ENCODE data around the gene SPDYE6. TPM values are rescaled to one million over a fixed set of nuclear protein-coding genes. Genes with fewer than 3 reads are reported as not detected.

Gene SPDYE6
- total and polyA plus RNA-seq, 2 of the 4 experiments (the other 2 are of a cell fraction): not detected

GRCh38 chr7:102317231-102318059 lies 38.8 kb downstream of the SPDYE6 start:
- in situ Hi-C loops (cut with MboI; ENCODE audit: low sequenced_read_pairs): no loop called here
- Histone ChIP-seq H3K14ac (replicated peaks; ENCODE audit: low read depth, low read length) (no peak overlapping the region), H3K4ac (ENCODE audit: low read depth, low read length) (no peak overlapping the region), H3K4me1 (ENCODE audit: control insufficient read depth, insufficient read depth, low read length) (no peaks in the 10 kb centered on the region), H3K4me2 (ENCODE audit: low read depth, low read length) (no peak overlapping the region), H3K27ac (ENCODE audit: insufficient read depth, low read length) (no peak overlapping the region), H4K5ac (ENCODE audit: low read depth, low read length) (no peak overlapping the region), H3K36me3 (ENCODE audit: control insufficient read depth, insufficient read depth, low read length) (peaks cover 3% of the 10 kb centered on the region; the same call in 1 of the 2 replicates), H3K9me3 (ENCODE audit: control insufficient read depth, insufficient read depth, low read length) (no peaks in the 10 kb centered on the region), H3K9me1 (ENCODE audit: insufficient read depth, low read length) (peaks cover 4% of the 10 kb centered on the region; the same call in 1 of the 2 replicates), H3K23ac (ENCODE audit: low read depth, low read length) (no peak overlapping the region), H2BK15ac (ENCODE audit: low read depth, low read length) (no peak overlapping the region), H4K8ac (ENCODE audit: low read depth in 2 of 2, low read length in 2 of 2) (no peak overlapping the region), H4K91ac (ENCODE audit: insufficient read depth, low read depth, low read length) (no peak overlapping the region), H3K4me3 (ENCODE audit: insufficient read depth, low read depth, low read length) (no peak overlapping the region), H3K79me1 (ENCODE audit: low read depth in 1 of 2, low read length in 2 of 2) (no peaks in the 10 kb centered on the region), H2AK5ac (ENCODE audit: low read depth, low read length) (no peak overlapping the region), H4K20me1 (ENCODE audit: insufficient read depth, low read length) (no peaks in the 10 kb centered on the region), H3K18ac (ENCODE audit: low read depth, low read length) (no peak overlapping the region), H2BK20ac (ENCODE audit: low read depth, low read length) (no peak overlapping the region), H3K56ac (ENCODE audit: extremely low read depth, insufficient read depth, low read length) (no peak overlapping the region), H2AFZ (replicated peaks; ENCODE audit: low read length, poor library complexity) (no peak overlapping the region), H2BK5ac (ENCODE audit: low read depth, low read length, poor library complexity, severe bottlenecking) (no peak overlapping the region), H3K27me3 (ENCODE audit: control insufficient read depth, insufficient read depth, low read length) (no peaks in the 10 kb centered on the region), H2BK120ac (ENCODE audit: low read depth, low read length) (no peak overlapping the region), H3K9ac (ENCODE audit: low read depth, low read length) (no peak overlapping the region), H2AK9ac (replicated peaks; ENCODE audit: low read depth, low read length, poor library complexity) (no peak overlapping the region)
- CTCF ChIA-PET: interaction anchor here (0.6 kb wide), 1 partner anchor 16 kb away, joined by 4 read pairs; no protein-coding TSS in a partner anchor
- POLR2A ChIA-PET (ENCODE audit: unreplicated experiment): no interaction called here
- 85% methylated on average over 11 of the region's 24 CpGs; no CpG with 5 or more reads in 1 of the 2 experiments for WGBS, 2 experiments (ENCODE audit: extremely low coverage in 2 of 2, insufficient read length in 1 of 2)
- no peak for ATAC-seq (ENCODE audit: low read depth)
- no TSS peak for BruUV-seq (replicated peaks)
- intact Hi-C loops (cut with micrococcal nuclease): no loop called here
- DNase-seq: no peak
- no peak for TF ChIP-seq RAD21 (IDR thresholded peaks at IDR 0.05; ENCODE audit: low read length)
- no peak for TF ChIP-seq RFX5 (IDR thresholded peaks at IDR 0.05; ENCODE audit: low read depth, low read length)
- TF ChIP-seq CEBPB (IDR thresholded peaks at IDR 0.05; ENCODE audit: low read depth, low read length): no peak
- TF ChIP-seq FOS (IDR thresholded peaks at IDR 0.05; ENCODE audit: low read depth, low read length): no peak
- TF ChIP-seq POLR2A (IDR thresholded peaks at IDR 0.05; ENCODE audit: low read depth, low read length): no peak
- TF ChIP-seq, protein P1, sequence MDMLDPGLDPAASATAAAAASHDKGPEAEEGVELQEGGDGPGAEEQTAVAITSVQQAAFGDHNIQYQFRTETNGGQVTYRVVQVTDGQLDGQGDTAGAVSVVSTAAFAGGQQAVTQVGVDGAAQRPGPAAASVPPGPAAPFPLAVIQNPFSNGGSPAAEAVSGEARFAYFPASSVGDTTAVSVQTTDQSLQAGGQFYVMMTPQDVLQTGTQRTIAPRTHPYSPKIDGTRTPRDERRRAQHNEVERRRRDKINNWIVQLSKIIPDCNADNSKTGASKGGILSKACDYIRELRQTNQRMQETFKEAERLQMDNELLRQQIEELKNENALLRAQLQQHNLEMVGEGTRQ (IDR thresholded peaks at IDR 0.05; ENCODE audit: low read depth, low read length): no peak
- no peak for TF ChIP-seq MAFK (IDR thresholded peaks at IDR 0.05; ENCODE audit: low read depth, low read length)
- no peak for TF ChIP-seq MXI1 (IDR thresholded peaks at IDR 0.05; ENCODE audit: borderline replicate concordance, low read depth, low read length)
- TF ChIP-seq, protein P2, sequence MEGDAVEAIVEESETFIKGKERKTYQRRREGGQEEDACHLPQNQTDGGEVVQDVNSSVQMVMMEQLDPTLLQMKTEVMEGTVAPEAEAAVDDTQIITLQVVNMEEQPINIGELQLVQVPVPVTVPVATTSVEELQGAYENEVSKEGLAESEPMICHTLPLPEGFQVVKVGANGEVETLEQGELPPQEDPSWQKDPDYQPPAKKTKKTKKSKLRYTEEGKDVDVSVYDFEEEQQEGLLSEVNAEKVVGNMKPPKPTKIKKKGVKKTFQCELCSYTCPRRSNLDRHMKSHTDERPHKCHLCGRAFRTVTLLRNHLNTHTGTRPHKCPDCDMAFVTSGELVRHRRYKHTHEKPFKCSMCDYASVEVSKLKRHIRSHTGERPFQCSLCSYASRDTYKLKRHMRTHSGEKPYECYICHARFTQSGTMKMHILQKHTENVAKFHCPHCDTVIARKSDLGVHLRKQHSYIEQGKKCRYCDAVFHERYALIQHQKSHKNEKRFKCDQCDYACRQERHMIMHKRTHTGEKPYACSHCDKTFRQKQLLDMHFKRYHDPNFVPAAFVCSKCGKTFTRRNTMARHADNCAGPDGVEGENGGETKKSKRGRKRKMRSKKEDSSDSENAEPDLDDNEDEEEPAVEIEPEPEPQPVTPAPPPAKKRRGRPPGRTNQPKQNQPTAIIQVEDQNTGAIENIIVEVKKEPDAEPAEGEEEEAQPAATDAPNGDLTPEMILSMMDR (conservative IDR thresholded peaks at IDR 0.05; ENCODE audit: low read depth, low read length): no peak
- no peak for TF ChIP-seq MAZ (IDR thresholded peaks at IDR 0.05; ENCODE audit: borderline replicate concordance, low read depth, low read length)
- TF ChIP-seq CHD1 (IDR thresholded peaks at IDR 0.05; ENCODE audit: low read depth, low read length): no peak
- TF ChIP-seq RCOR1 (IDR thresholded peaks at IDR 0.05; ENCODE audit: insufficient replicate concordance, low read length): no peak
- TF ChIP-seq, protein P3, sequence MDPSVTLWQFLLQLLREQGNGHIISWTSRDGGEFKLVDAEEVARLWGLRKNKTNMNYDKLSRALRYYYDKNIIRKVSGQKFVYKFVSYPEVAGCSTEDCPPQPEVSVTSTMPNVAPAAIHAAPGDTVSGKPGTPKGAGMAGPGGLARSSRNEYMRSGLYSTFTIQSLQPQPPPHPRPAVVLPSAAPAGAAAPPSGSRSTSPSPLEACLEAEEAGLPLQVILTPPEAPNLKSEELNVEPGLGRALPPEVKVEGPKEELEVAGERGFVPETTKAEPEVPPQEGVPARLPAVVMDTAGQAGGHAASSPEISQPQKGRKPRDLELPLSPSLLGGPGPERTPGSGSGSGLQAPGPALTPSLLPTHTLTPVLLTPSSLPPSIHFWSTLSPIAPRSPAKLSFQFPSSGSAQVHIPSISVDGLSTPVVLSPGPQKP (IDR thresholded peaks at IDR 0.05; ENCODE audit: borderline replicate concordance, low read depth, low read length): no peak
- TF ChIP-seq BHLHE40 (IDR thresholded peaks at IDR 0.05; ENCODE audit: low read depth, low read length): no peak
- TF ChIP-seq NFE2L2 (IDR thresholded peaks at IDR 0.05; ENCODE audit: low read depth, low read length): no peak
- dilution Hi-C loops (cut with HindIII; ENCODE audit: low sequenced_read_pairs, unreplicated experiment): no loop called here

Measured in IMR-90 (cell line).